Measurements from ENCODE around the gene SLC6A11. TPM values are rescaled to one million over a fixed set of nuclear protein-coding genes. Genes with fewer than 3 reads are reported as not detected.

SLC6A11 gene
- total and polyA plus RNA-seq, 2 donors (not counting 3 experiments of a cell fraction or from before 2014, with no cell fraction given), result not detected

GRCh38 chr3:10948326-10948725, 132.3 kb downstream of the SLC6A11 start:
- no peaks in the 10 kb centered on the region for H3K27me3 ChIP-seq (ENCODE audit: control insufficient read depth in 2 of 2, insufficient read depth in 2 of 2, low read length in 2 of 2)
- H3K36me3 ChIP-seq (ENCODE audit: control insufficient read depth in 2 of 2, extremely low read depth in 1 of 2, insufficient read depth in 2 of 2, low read length in 2 of 2), result no peaks in the 10 kb centered on the region
- no peak for TF ChIP-seq JUN (IDR thresholded peaks at IDR 0.05; ENCODE audit: borderline replicate concordance, insufficient read depth, insufficient read length, low read depth)
- TF ChIP-seq FOS (IDR thresholded peaks at IDR 0.05; ENCODE audit: borderline replicate concordance, insufficient read depth, low read length), result no peak
- TF ChIP-seq, protein P1, sequence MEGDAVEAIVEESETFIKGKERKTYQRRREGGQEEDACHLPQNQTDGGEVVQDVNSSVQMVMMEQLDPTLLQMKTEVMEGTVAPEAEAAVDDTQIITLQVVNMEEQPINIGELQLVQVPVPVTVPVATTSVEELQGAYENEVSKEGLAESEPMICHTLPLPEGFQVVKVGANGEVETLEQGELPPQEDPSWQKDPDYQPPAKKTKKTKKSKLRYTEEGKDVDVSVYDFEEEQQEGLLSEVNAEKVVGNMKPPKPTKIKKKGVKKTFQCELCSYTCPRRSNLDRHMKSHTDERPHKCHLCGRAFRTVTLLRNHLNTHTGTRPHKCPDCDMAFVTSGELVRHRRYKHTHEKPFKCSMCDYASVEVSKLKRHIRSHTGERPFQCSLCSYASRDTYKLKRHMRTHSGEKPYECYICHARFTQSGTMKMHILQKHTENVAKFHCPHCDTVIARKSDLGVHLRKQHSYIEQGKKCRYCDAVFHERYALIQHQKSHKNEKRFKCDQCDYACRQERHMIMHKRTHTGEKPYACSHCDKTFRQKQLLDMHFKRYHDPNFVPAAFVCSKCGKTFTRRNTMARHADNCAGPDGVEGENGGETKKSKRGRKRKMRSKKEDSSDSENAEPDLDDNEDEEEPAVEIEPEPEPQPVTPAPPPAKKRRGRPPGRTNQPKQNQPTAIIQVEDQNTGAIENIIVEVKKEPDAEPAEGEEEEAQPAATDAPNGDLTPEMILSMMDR (IDR thresholded peaks at IDR 0.05; ENCODE audit: extremely low read depth in 1 of 2, insufficient read depth in 1 of 2, low read depth in 1 of 2, low read length in 2 of 2), result no peak
- TF ChIP-seq POLR2A (IDR thresholded peaks at IDR 0.05; ENCODE audit: low read depth, low read length), result no peak
- TF ChIP-seq, protein P2, sequence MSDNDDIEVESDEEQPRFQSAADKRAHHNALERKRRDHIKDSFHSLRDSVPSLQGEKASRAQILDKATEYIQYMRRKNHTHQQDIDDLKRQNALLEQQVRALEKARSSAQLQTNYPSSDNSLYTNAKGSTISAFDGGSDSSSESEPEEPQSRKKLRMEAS (IDR thresholded peaks at IDR 0.05; ENCODE audit: insufficient read depth, insufficient read length), result no peak
- TF ChIP-seq MYC (IDR thresholded peaks at IDR 0.05; ENCODE audit: low read depth, low read length), result no peak
- no peak for TF ChIP-seq POLR2AphosphoS5 (IDR thresholded peaks at IDR 0.05; ENCODE audit: insufficient read depth, low read depth, low read length)
- TF ChIP-seq GATA2 (IDR thresholded peaks at IDR 0.05; ENCODE audit: insufficient read depth, insufficient read length, low read depth, low read length), result no peak
- no peak for TF ChIP-seq EZH2 (IDR thresholded peaks at IDR 0.05; ENCODE audit: borderline replicate concordance, low read depth, low read length, severe bottlenecking)
- H3K9me1 ChIP-seq (replicated peaks; ENCODE audit: control insufficient read depth, extremely low read depth, insufficient read depth, low read length), result no peaks in the 10 kb centered on the region
- POLR2A ChIA-PET, result no interaction called here
- H2AFZ ChIP-seq (ENCODE audit: low read depth, low read length), result no peak overlapping the region
- H3K9me3 ChIP-seq (replicated peaks; ENCODE audit: control insufficient read depth, insufficient read depth, low read length), result no peaks in the 10 kb centered on the region
- DNase-seq (ENCODE audit: low read depth, low spot score) (no peak), FAIRE-seq (no peak)
- H3K4me3 ChIP-seq (replicated peaks in 1 of 3; ENCODE audit: insufficient read depth in 1 of 3, low read depth in 1 of 3, low read length in 3 of 3), result no peak overlapping the region
- no peaks in the 10 kb centered on the region for H4K20me1 ChIP-seq (replicated peaks; ENCODE audit: control insufficient read depth, extremely low read depth, insufficient read depth, low read length)
- dilution Hi-C loops (cut with MboI; ENCODE audit: extremely low pct_ligation_motif_present, low sequenced_read_pairs) (no loop called here), intact Hi-C loops (cut with micrococcal nuclease) (loop anchor here (10.0 kb wide), 1 partner anchor 256 kb away; no protein-coding TSS in a partner anchor)
- no peak overlapping the region for H3K9ac ChIP-seq (replicated peaks; ENCODE audit: extremely low read depth, insufficient read depth, low read length)
- no peaks in the 10 kb centered on the region for H3K79me2 ChIP-seq (ENCODE audit: control insufficient read depth, insufficient read depth, low read length)
- H3K4me2 ChIP-seq (ENCODE audit: insufficient read depth, low read length), result no peak overlapping the region
- no peaks in the 10 kb centered on the region for H3K4me1 ChIP-seq (ENCODE audit: control insufficient read depth, extremely low read depth, insufficient read depth, low read length)
- no peak overlapping the region for H3K27ac ChIP-seq (ENCODE audit: insufficient read depth, low read depth, low read length)
- BruUV-seq (replicated peaks), result no TSS peak
- CTCF ChIA-PET, result interaction anchor here (7.9 kb wide), 1 partner anchor 111 kb away, joined by 125 read pairs; no protein-coding TSS in a partner anchor
